Neuronal stem cell (in vitro differentiated cells): ENCODE measurements around the gene PIGL.
"Not testable (repeated sequence)": the region's sequence is repeated elsewhere in the genome, so short reads cannot be mapped to it uniquely, and the experiment has no call there.

Experiments
- DNase-seq: peaks from one replicate; pipeline ENCODE4 v3.0.0-alpha.2; 2013; ENCODE audit warnings: low spot score
- H2AFZ ChIP-seq: one replicate; pipeline ENCODE4 v1.6.1; 2013; ENCODE audit warnings: mild to moderate bottlenecking, low read length, inconsistent platforms
- H2AK5ac ChIP-seq: 2 replicates; pipeline ENCODE4 v1.6.1; 2013; ENCODE audit warnings: low read depth, mild to moderate bottlenecking, inconsistent platforms, low read length, moderate library complexity, mixed read lengths
- H2BK120ac ChIP-seq: 2 replicates; pipeline ENCODE4 v1.6.1; 2013; ENCODE audit warnings: low read depth, mild to moderate bottlenecking, inconsistent platforms, low read length, moderate library complexity, mixed read lengths
- H2BK12ac ChIP-seq: one replicate; pipeline ENCODE4 v1.6.1; 2013; ENCODE audit warnings: low read length, inconsistent platforms
- H2BK15ac ChIP-seq: 2 replicates; pipeline ENCODE4 v1.6.1; 2013; ENCODE audit warnings: mild to moderate bottlenecking, low read length, inconsistent platforms, mixed read lengths
- H2BK5ac ChIP-seq: one replicate; pipeline ENCODE4 v1.6.1; 2013; ENCODE audit warnings: inconsistent platforms, mild to moderate bottlenecking, low read length, moderate library complexity
- H3K14ac ChIP-seq: one replicate; pipeline ENCODE4 v1.6.1; 2013; ENCODE audit warnings: low read length, inconsistent platforms
- H3K18ac ChIP-seq: 2 replicates; pipeline ENCODE4 v1.6.1; 2013; ENCODE audit warnings: low read length, inconsistent platforms
- H3K23ac ChIP-seq: 2 replicates; pipeline ENCODE4 v1.6.1; 2013; ENCODE audit warnings: low read depth, mild to moderate bottlenecking, mixed read lengths, low read length, inconsistent platforms; ENCODE audit not compliant: poor library complexity
- H3K27ac ChIP-seq: replicated peaks from 3 replicates; pipeline ENCODE4 v1.5.1; 2013; ENCODE audit warnings: low read length, inconsistent platforms
- H3K27me3 ChIP-seq, 3 experiments: 2 replicates each; pipeline ENCODE4 v1.6.1; 2013; ENCODE audit warnings: low read length in 3 of 3, mild to moderate bottlenecking in 2 of 3, inconsistent platforms in 1 of 3, low read depth in 1 of 3, mixed read lengths in 1 of 3, moderate library complexity in 1 of 3; ENCODE audit not compliant: control insufficient read depth in 3 of 3, insufficient read depth in 3 of 3
- H3K36me3 ChIP-seq, 2 donors: replicated peaks in 1 of 2; 2 replicates each; pipeline ENCODE4 v1.6.1; 2013; ENCODE audit warnings: low read length in 2 of 2; ENCODE audit not compliant: control insufficient read depth in 2 of 2, insufficient read depth in 2 of 2
- H3K4ac ChIP-seq: 2 replicates; pipeline ENCODE4 v1.6.1; 2013; ENCODE audit warnings: inconsistent platforms, mild to moderate bottlenecking, low read length, moderate library complexity
- H3K4me1 ChIP-seq, 2 donors: 1 replicate in 1 of 2; 2 replicates in 1 of 2; pipeline ENCODE4 v1.6.1; 2013; ENCODE audit warnings: low read length in 2 of 2, low read depth in 1 of 2; ENCODE audit not compliant: control insufficient read depth in 2 of 2, insufficient read depth in 1 of 2
- H3K4me2 ChIP-seq: one replicate; pipeline ENCODE4 v1.6.1; 2013; ENCODE audit warnings: mild to moderate bottlenecking, low read length, inconsistent platforms; ENCODE audit not compliant: insufficient read depth, poor library complexity, severe bottlenecking
- H3K4me3 ChIP-seq, 2 donors: 2 replicates each; pipeline ENCODE4 v1.5.1; 2013; ENCODE audit warnings: low read length in 2 of 2, mild to moderate bottlenecking in 2 of 2, inconsistent platforms in 1 of 2, moderate library complexity in 1 of 2
- H3K79me1 ChIP-seq: one replicate; pipeline ENCODE4 v1.6.1; 2013; ENCODE audit warnings: low read depth, mild to moderate bottlenecking, inconsistent platforms, low read length, moderate library complexity
- H3K9ac ChIP-seq: one replicate; pipeline ENCODE4 v1.6.1; 2013; ENCODE audit warnings: mild to moderate bottlenecking, low read depth, low read length, inconsistent platforms; ENCODE audit not compliant: poor library complexity
- H3K9me3 ChIP-seq, 2 donors: replicated peaks in 1 of 2; 2 replicates each; pipeline versions ENCODE3 to v1.6.1; 2013; ENCODE audit warnings: low read length in 2 of 2, mild to moderate bottlenecking in 2 of 2, inconsistent platforms in 1 of 2, low read depth in 1 of 2, mixed read lengths in 1 of 2, moderate library complexity in 1 of 2; ENCODE audit not compliant: control insufficient read depth in 2 of 2, insufficient read depth in 1 of 2
- H4K8ac ChIP-seq: one replicate; pipeline ENCODE4 v1.6.1; 2013; ENCODE audit warnings: low read depth, mild to moderate bottlenecking, inconsistent platforms, low read length, moderate library complexity
- H4K91ac ChIP-seq: one replicate; pipeline ENCODE4 v1.6.1; 2013; ENCODE audit warnings: low read length, low read depth, mild to moderate bottlenecking, inconsistent platforms; ENCODE audit not compliant: poor library complexity
- WGBS, 2 donors: extraction: QIAGEN DNeasy Blood & Tissue Kit; methylation state at CpG; one replicate each; pipeline ENCODE4 v1.1.7; 2013; ENCODE audit warnings: missing lambda C conversion rate in 2 of 2, mixed read lengths in 1 of 2; ENCODE audit not compliant: insufficient read length in 2 of 2, insufficient replicate concordance in 1 of 2; ENCODE audit errors: extremely low coverage in 2 of 2; 5-methylcytosine and 5-hydroxymethylcytosine counted together

PIGL gene

GRCh38 chr17:16202554-16203500 lies 14.2 kb upstream of the PIGL start:
- not testable (repeated sequence) for H3K4me1 ChIP-seq, H3K4ac ChIP-seq, H3K4me3 ChIP-seq, H3K27me3 ChIP-seq, H4K91ac ChIP-seq, H3K18ac ChIP-seq, H2BK15ac ChIP-seq, H2BK120ac ChIP-seq, H2AFZ ChIP-seq, H3K79me1 ChIP-seq, H2AK5ac ChIP-seq, H3K9ac ChIP-seq, H2BK12ac ChIP-seq, DNase-seq, H3K4me2 ChIP-seq, H3K27ac ChIP-seq, H3K9me3 ChIP-seq, H3K23ac ChIP-seq, H4K8ac ChIP-seq, H2BK5ac ChIP-seq, H3K14ac ChIP-seq, H3K36me3 ChIP-seq
- WGBS, 2 donors: no CpG with 5 or more reads among the region's 5 CpGs

- H2BK15ac ChIP-seq, H3K36me3 ChIP-seq, H3K4ac ChIP-seq, H3K4me1 ChIP-seq, H3K27me3 ChIP-seq, H3K18ac ChIP-seq, H3K23ac ChIP-seq, H2BK12ac ChIP-seq, H2BK120ac ChIP-seq, H2AK5ac ChIP-seq, DNase-seq, H3K79me1 ChIP-seq, H3K9ac ChIP-seq, H3K27ac ChIP-seq, H3K4me2 ChIP-seq, H3K4me3 ChIP-seq, H2AFZ ChIP-seq, H3K9me3 ChIP-seq, H3K14ac ChIP-seq, H2BK5ac ChIP-seq, H4K91ac ChIP-seq, H4K8ac ChIP-seq: not testable (repeated sequence)
- WGBS, 2 donors: no CpG with 5 or more reads among the region's 6 CpGs
Measured at GRCh38 chr17:16204763-16205162, 12.2 kb upstream of the PIGL start.

- WGBS, 2 donors: no CpG with 5 or more reads among the region's 3 CpGs
- DNase-seq: no peak
- no peak overlapping the region for H2AFZ ChIP-seq
- H3K18ac ChIP-seq: no peak overlapping the region
- no peak overlapping the region for H2BK12ac ChIP-seq
- no peak overlapping the region for H2BK15ac ChIP-seq
- peaks cover 0 to 6% of the 10 kb centered on the region in 2 donors for H3K9me3 ChIP-seq
- no peak overlapping the region for H3K4me2 ChIP-seq
- H3K4me3 ChIP-seq: no peak overlapping the region
- H3K14ac ChIP-seq: no peak overlapping the region
- H2BK120ac ChIP-seq: no peak overlapping the region
- no peak overlapping the region for H3K9ac ChIP-seq
- peaks cover 0 to 2% of the 10 kb centered on the region in 2 donors for H3K36me3 ChIP-seq
- H2BK5ac ChIP-seq: no peak overlapping the region
- no peak overlapping the region for H3K4ac ChIP-seq
- no peak overlapping the region for H4K91ac ChIP-seq
- H2AK5ac ChIP-seq: no peak overlapping the region
- peaks cover 3% of the 10 kb centered on the region for H3K79me1 ChIP-seq
- H4K8ac ChIP-seq: no peak overlapping the region
- H3K23ac ChIP-seq: no peak overlapping the region
- H3K27me3 ChIP-seq: no peaks in the 10 kb centered on the region
- peaks cover 3 to 6% of the 10 kb centered on the region in 2 donors for H3K4me1 ChIP-seq
- no peak overlapping the region for H3K27ac ChIP-seq
Measured at GRCh38 chr17:16211590-16211989, 5.4 kb upstream of the PIGL start.

- DNase-seq: no peak
- H2AFZ ChIP-seq: no peak overlapping the region
- H3K27me3 ChIP-seq: no peaks in the 10 kb centered on the region
- no peak overlapping the region for H3K9ac ChIP-seq
- H4K8ac ChIP-seq: no peak overlapping the region
- H2BK5ac ChIP-seq: no peak overlapping the region
- no peak overlapping the region for H4K91ac ChIP-seq
- H3K23ac ChIP-seq: no peak overlapping the region
- no peak overlapping the region for H2AK5ac ChIP-seq
- peaks cover 0 to 2% of the 10 kb centered on the region in 2 donors for H3K36me3 ChIP-seq
- no peak overlapping the region for H3K27ac ChIP-seq
- no peak overlapping the region for H3K4me3 ChIP-seq
- no peak overlapping the region for H2BK12ac ChIP-seq
- no peak overlapping the region for H2BK120ac ChIP-seq
- no peak overlapping the region for H2BK15ac ChIP-seq
- H3K9me3 ChIP-seq: peaks cover 0 to 6% of the 10 kb centered on the region in 2 donors
- peaks cover 3 to 6% of the 10 kb centered on the region in 2 donors for H3K4me1 ChIP-seq
- H3K14ac ChIP-seq: no peak overlapping the region
- no peak overlapping the region for H3K18ac ChIP-seq
- no CpG with 5 or more reads among the region's 6 CpGs for WGBS, 2 donors
- H3K4me2 ChIP-seq: no peak overlapping the region
- no peak overlapping the region for H3K4ac ChIP-seq
- peaks cover 3% of the 10 kb centered on the region for H3K79me1 ChIP-seq
Measured at GRCh38 chr17:16212793-16213192, 4.2 kb upstream of the PIGL start.
